DMS 273 (cell line): ENCODE measurements around the gene ADARB2.
"Not testable (repeated sequence)": the region's sequence is repeated elsewhere in the genome, so short reads cannot be mapped to it uniquely, and the experiment has no call there.

Source experiments
- DNase-seq: peaks from one replicate; lab custom pipeline; 2025; ENCODE audit not compliant: unreplicated experiment; lab: John Stamatoyannopoulos, UW

Gene ADARB2

GRCh38 chr10:1737222-1738061, at the start of gene ADARB2:
Gene ADARB2, minus strand, starts transcription at chr10:1737525.
- DNase-seq = peak; percentile 54

- DNase-seq = no peak
Observed at GRCh38 chr10:1785835-1786234, 48.5 kb upstream of the ADARB2 start.

GRCh38 chr10:1782841-1783240, 45.5 kb upstream of the ADARB2 start:
- no peak for DNase-seq

- DNase-seq = no peak
Observed at GRCh38 chr10:1779796-1780195, 42.5 kb upstream of the ADARB2 start.

GRCh38 chr10:1778375-1778969, 41.1 kb upstream of the ADARB2 start:
- no peak for DNase-seq

GRCh38 chr10:1776127-1776662, 38.9 kb upstream of the ADARB2 start:
- no peak for DNase-seq

GRCh38 chr10:1774796-1775195, 37.5 kb upstream of the ADARB2 start:
- no peak for DNase-seq

- not testable (repeated sequence) for DNase-seq
Observed at GRCh38 chr10:1773204-1773603, 35.9 kb upstream of the ADARB2 start.

- DNase-seq = no peak
Observed at GRCh38 chr10:1766049-1766448, 28.7 kb upstream of the ADARB2 start.

- no peak for DNase-seq
Observed at GRCh38 chr10:1762076-1762475, 24.8 kb upstream of the ADARB2 start.

GRCh38 chr10:1754506-1755153, 17.3 kb upstream of the ADARB2 start:
- no peak for DNase-seq

GRCh38 chr10:1752153-1752552, 14.8 kb upstream of the ADARB2 start:
- no peak for DNase-seq

GRCh38 chr10:1747590-1748157, 10.3 kb upstream of the ADARB2 start:
- DNase-seq = no peak

GRCh38 chr10:1746796-1747195, 9.5 kb upstream of the ADARB2 start:
- DNase-seq = no peak

GRCh38 chr10:1745780-1746456, 8.6 kb upstream of the ADARB2 start:
- no peak for DNase-seq

GRCh38 chr10:1744524-1744923, 7.2 kb upstream of the ADARB2 start:
- DNase-seq = no peak

- no peak for DNase-seq
Observed at GRCh38 chr10:1743141-1743540, 5.8 kb upstream of the ADARB2 start.

GRCh38 chr10:1741450-1741849, 4.1 kb upstream of the ADARB2 start:
- no peak for DNase-seq

GRCh38 chr10:1739751-1740150, 2.4 kb upstream of the ADARB2 start:
- DNase-seq = no peak

- no peak for DNase-seq
Observed at GRCh38 chr10:1738950-1739349, 1.6 kb upstream of the ADARB2 start.

- DNase-seq = no peak
Observed at GRCh38 chr10:1736972-1737221, 428 bp downstream of the ADARB2 start.
